ENCODE results near the gene IFITM2.

DNA sequence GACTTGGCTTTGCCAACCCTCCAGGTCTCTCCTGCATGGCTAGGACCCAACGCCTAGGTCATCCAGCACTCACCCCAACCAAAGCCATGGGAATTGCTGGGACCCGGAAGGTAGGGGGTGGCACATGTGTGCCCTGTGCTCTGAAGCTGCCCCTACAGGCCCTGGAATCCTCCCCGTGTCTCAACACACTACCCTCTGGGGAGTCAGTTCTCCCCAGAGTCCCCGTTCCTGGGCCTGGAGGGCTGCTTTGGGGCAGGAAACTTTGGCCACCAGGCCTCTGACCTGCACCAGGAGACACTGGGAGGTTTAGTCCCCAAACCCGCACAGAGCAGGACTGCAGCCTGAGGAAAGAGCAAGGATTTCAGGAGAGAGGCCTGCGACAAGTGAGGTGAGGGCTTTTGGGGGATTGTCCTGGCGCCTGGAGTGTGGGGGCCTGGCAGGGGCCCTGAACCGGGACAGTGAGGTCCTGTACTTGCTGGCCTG, 5.7 kb downstream of the IFITM2 start:
- TF ChIP-seq, protein P1, sequence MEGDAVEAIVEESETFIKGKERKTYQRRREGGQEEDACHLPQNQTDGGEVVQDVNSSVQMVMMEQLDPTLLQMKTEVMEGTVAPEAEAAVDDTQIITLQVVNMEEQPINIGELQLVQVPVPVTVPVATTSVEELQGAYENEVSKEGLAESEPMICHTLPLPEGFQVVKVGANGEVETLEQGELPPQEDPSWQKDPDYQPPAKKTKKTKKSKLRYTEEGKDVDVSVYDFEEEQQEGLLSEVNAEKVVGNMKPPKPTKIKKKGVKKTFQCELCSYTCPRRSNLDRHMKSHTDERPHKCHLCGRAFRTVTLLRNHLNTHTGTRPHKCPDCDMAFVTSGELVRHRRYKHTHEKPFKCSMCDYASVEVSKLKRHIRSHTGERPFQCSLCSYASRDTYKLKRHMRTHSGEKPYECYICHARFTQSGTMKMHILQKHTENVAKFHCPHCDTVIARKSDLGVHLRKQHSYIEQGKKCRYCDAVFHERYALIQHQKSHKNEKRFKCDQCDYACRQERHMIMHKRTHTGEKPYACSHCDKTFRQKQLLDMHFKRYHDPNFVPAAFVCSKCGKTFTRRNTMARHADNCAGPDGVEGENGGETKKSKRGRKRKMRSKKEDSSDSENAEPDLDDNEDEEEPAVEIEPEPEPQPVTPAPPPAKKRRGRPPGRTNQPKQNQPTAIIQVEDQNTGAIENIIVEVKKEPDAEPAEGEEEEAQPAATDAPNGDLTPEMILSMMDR (IDR thresholded peaks at IDR 0.05), result no peak
- TF ChIP-seq POLR2A (IDR thresholded peaks at IDR 0.05), result no peak

Measured in body of pancreas (tissue), 4 donors.